Naive thymus-derived CD8-positive, alpha-beta T cell (primary cell): ENCODE results near the gene OFD1. TPM values are rescaled to one million over a fixed set of nuclear protein-coding genes. Genes with fewer than 3 reads are reported as not detected.

Experiments
- ATAC-seq, 2 donors: fragments of 150-1000 bp; cut with Tn5 transposase in 1 of 2; sonication (Bioruptor Pico), chemical (Tn5 transposase) in 1 of 2; 1 replicate in 1 of 2; 2 replicates in 1 of 2; pipeline ENCODE4 v1.10.0; 2021; ENCODE audit warnings: mild to moderate bottlenecking in 2 of 2, moderate library complexity in 2 of 2
- POLR2A ChIA-PET: fragments of 350-600 bp; sonication (Branson Sonifier 250); formaldehyde crosslinking; loops from one replicate; lab custom pipeline; 2021; ENCODE audit warnings: antibody characterized with exemption; lab: Charles Lee
- DNase-seq, 10 donors: peaks; one replicate each; pipeline versions ENCODE4 v3.0.0 to v3.0.0-alpha.2; 2020 to 2022
- H3K27ac Mint-ChIP-seq, 10 donors: one replicate each; pipeline ENCODE4 v1.8.0; 2020 to 2022; ENCODE audit warnings: mild to moderate bottlenecking in 10 of 10, mixed read lengths in 10 of 10, moderate library complexity in 4 of 10, inconsistent platforms in 1 of 10
- H3K27me3 Mint-ChIP-seq, 5 donors: one replicate each; pipeline ENCODE4 v1.8.0; 2021 to 2022; ENCODE audit warnings: mixed read lengths in 5 of 5
- H3K36me3 Mint-ChIP-seq, 3 donors: one replicate each; pipeline ENCODE4 v1.8.0; 2020 to 2022; ENCODE audit warnings: mixed read lengths in 3 of 3, mild to moderate bottlenecking in 2 of 3, inconsistent platforms in 1 of 3
- H3K4me1 Mint-ChIP-seq, 4 donors: one replicate each; pipeline ENCODE4 v1.8.0; 2021 to 2022; ENCODE audit warnings: mixed read lengths in 4 of 4
- H3K4me3 Mint-ChIP-seq, 10 donors: one replicate each; pipeline ENCODE4 v1.8.0; 2020 to 2022; ENCODE audit warnings: mild to moderate bottlenecking in 10 of 10, mixed read lengths in 10 of 10, moderate library complexity in 6 of 10, inconsistent platforms in 1 of 10
- H3K9me3 Mint-ChIP-seq, 9 donors: one replicate each; pipeline ENCODE4 v1.8.0; 2020 to 2022; ENCODE audit warnings: mixed read lengths in 9 of 9, mild to moderate bottlenecking in 3 of 9, inconsistent platforms in 1 of 9, moderate library complexity in 1 of 9
- polyA plus RNA-seq, 3 donors: library from polyadenylated mRNA; unstranded; fragments of 300-500 nt; fragmentation: Illumina TruSeq; gene quantifications; one replicate each; pipeline ENCODE4 v1.2.3, GENCODE V29; 2021
- total RNA-seq, 8 experiments: library from RNA in 2 of 8; stranded (reverse) in 2 of 8; gene quantifications; one replicate each; pipeline ENCODE4 v1.2.3 and lab custom pipeline; 2021 to 2026

Gene OFD1
- total and polyA plus RNA-seq, 5 experiments from 2014 or later, result 27.3 to 127 (median 37.6) TPM

DNA sequence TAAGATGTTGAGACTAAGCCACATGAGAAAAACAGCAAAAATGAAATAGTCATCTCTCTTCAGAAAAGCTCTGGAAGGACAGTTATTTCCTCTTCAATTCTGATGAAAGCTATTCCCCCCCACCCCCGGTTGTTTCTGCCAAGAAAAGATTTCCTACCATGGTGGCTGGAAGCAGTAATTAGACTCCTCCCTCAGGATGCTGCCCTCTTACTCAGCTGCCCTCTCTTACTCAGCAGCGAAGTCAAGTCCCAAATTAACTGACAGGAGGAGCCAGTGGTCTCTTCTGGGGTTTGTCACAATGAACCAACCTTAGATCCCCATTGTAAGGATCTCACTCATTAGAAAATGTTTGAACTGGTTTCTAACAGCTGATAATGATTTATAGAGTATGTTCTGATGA lies 44.4 kb downstream of the OFD1 start:
- H3K4me1 Mint-ChIP-seq, result no peaks in the 10 kb centered on the region
- H3K27ac Mint-ChIP-seq, result peak overlapping the region in 4 of 10 donors; percentile 6 to 57 (median 42)
- H3K4me3 Mint-ChIP-seq, result no peak overlapping the region
- no peaks in the 10 kb centered on the region for H3K27me3 Mint-ChIP-seq
- POLR2A ChIA-PET, result no interaction called here
- ATAC-seq (no peak), DNase-seq (no peak)
- H3K36me3 Mint-ChIP-seq, result peaks cover 0 to 18% (median 2%) of the 10 kb centered on the region in 3 donors
- no peaks in the 10 kb centered on the region for H3K9me3 Mint-ChIP-seq

- Mint-ChIP-seq H3K4me3 (no peak overlapping the region), H3K36me3 (peaks cover 0 to 3% (median 0%) of the 10 kb centered on the region in 3 donors), H3K9me3 (no peaks in the 10 kb centered on the region), H3K27me3 (no peaks in the 10 kb centered on the region), H3K27ac (peak overlapping the region in 6 of 10 donors; percentile 8 to 81 (median 44)), H3K4me1 (no peaks in the 10 kb centered on the region)
- DNase-seq, result no peak
- POLR2A ChIA-PET, result no interaction called here
- ATAC-seq, result no peak
Observed at GRCh38 chrX:13780868-13781427, 46.4 kb downstream of the OFD1 start.

- Mint-ChIP-seq H3K27me3 (no peaks in the 10 kb centered on the region), H3K4me3 (no peak overlapping the region), H3K36me3 (no peaks in the 10 kb centered on the region), H3K4me1 (no peaks in the 10 kb centered on the region), H3K9me3 (no peaks in the 10 kb centered on the region), H3K27ac (no peak overlapping the region)
- POLR2A ChIA-PET, result no interaction called here
- no peak for ATAC-seq
- no peak for DNase-seq
Observed at GRCh38 chrX:13786048-13786447, 51.5 kb downstream of the OFD1 start.

- Mint-ChIP-seq H3K4me3 (no peak overlapping the region), H3K9me3 (no peaks in the 10 kb centered on the region), H3K36me3 (no peaks in the 10 kb centered on the region), H3K27me3 (peaks cover 0 to 2% (median 0%) of the 10 kb centered on the region in 5 donors), H3K4me1 (no peaks in the 10 kb centered on the region), H3K27ac (no peak overlapping the region)
- ATAC-seq (no peak), DNase-seq (no peak)
- POLR2A ChIA-PET, result no interaction called here
Observed at GRCh38 chrX:13790206-13791131, 55.9 kb downstream of the OFD1 start.

DNA sequence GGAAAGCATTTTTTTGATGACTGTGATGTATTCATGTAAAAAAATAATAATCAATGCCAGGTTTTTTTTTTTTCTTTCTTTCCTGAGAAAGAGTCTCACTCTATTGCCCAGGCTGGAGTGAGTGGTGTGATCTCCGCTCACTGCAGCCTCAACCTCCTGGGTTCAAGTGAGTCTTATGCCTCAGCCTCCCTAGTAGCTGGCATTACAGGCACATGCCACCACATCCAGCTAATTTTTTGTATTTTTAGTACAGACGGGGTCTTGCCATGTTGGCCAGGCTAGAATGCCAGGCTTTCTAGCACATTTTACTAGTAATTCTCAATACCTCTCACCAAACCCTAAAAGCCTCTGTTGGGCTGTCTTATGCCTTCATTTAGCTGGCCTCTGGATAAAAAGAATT lies 56.6 kb downstream of the OFD1 start:
- H3K4me3 Mint-ChIP-seq, result no peak overlapping the region
- H3K9me3 Mint-ChIP-seq, result no peaks in the 10 kb centered on the region
- H3K27me3 Mint-ChIP-seq, result peaks cover 0 to 2% (median 0%) of the 10 kb centered on the region in 5 donors
- no peak overlapping the region for H3K27ac Mint-ChIP-seq
- H3K36me3 Mint-ChIP-seq, result no peaks in the 10 kb centered on the region
- no peaks in the 10 kb centered on the region for H3K4me1 Mint-ChIP-seq
- POLR2A ChIA-PET, result no interaction called here
- ATAC-seq (no peak), DNase-seq (no peak)

- peaks cover 0 to 2% (median 0%) of the 10 kb centered on the region in 5 donors for H3K27me3 Mint-ChIP-seq
- no peak overlapping the region for H3K4me3 Mint-ChIP-seq
- no peak overlapping the region for H3K27ac Mint-ChIP-seq
- POLR2A ChIA-PET, result no interaction called here
- DNase-seq (no peak), ATAC-seq (no peak)
- H3K4me1 Mint-ChIP-seq, result no peaks in the 10 kb centered on the region
- H3K36me3 Mint-ChIP-seq, result no peaks in the 10 kb centered on the region
- H3K9me3 Mint-ChIP-seq, result no peaks in the 10 kb centered on the region
Observed at GRCh38 chrX:13791559-13791958, 57.0 kb downstream of the OFD1 start.

- Mint-ChIP-seq H3K27ac (no peak overlapping the region), H3K27me3 (peaks cover 0 to 4% (median 1%) of the 10 kb centered on the region in 5 donors), H3K36me3 (peaks cover 0 to 7% (median 0%) of the 10 kb centered on the region in 3 donors), H3K4me3 (no peak overlapping the region), H3K4me1 (no peaks in the 10 kb centered on the region), H3K9me3 (peaks cover 0 to 6% (median 0%) of the 10 kb centered on the region in 9 donors)
- DNase-seq, result no peak
- ATAC-seq, result no peak
- POLR2A ChIA-PET, result no interaction called here
Observed at GRCh38 chrX:13793897-13794296, 59.3 kb downstream of the OFD1 start.

DNA sequence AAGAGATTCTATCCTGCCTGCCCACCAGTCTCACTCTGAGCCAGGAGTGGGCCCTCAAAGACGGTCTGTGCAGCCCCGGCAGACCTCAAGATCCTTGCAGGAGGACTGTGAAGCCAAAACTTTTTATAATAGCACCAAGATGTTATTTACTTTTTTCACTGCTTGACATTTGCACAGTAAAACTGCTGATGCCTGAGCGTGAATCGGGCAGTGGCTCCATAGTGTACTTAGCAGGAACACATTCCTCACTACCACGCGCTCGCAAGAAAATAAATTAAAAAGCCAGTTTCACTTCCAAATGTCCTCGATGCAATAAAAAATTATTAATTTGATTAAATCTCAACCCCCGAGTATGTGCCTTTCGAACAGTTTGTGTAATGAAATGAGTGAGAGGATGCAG lies 59.9 kb downstream of the OFD1 start:
- no peak overlapping the region for H3K4me3 Mint-ChIP-seq
- peaks cover 0 to 7% (median 0%) of the 10 kb centered on the region in 3 donors for H3K36me3 Mint-ChIP-seq
- peaks cover 0 to 4% (median 1%) of the 10 kb centered on the region in 5 donors for H3K27me3 Mint-ChIP-seq
- POLR2A ChIA-PET, result no interaction called here
- no peak overlapping the region for H3K27ac Mint-ChIP-seq
- H3K4me1 Mint-ChIP-seq, result no peaks in the 10 kb centered on the region
- ATAC-seq (no peak), DNase-seq (no peak)
- peaks cover 0 to 6% (median 0%) of the 10 kb centered on the region in 9 donors for H3K9me3 Mint-ChIP-seq

DNA sequence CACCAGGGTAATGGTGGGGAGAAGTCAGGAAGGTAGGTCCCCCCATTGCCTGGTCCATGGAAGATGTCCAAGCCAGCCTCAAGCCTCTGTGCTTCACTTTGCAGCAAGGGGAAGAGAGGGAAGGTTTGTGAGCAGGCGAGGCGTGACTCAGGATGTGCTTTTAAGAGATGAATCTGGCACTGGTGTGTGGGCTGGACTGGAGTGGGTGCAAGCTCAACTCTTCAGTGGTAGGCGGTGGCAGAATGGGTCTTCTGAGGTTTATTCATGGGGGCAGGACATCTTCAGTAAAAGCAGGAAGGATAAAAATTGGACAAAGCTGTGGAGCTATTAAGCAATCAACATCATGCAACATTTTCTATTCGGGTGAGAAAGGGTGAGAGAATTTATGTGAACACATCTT lies 63.0 kb downstream of the OFD1 start:
- DNase-seq (no peak), ATAC-seq (no peak)
- peaks cover 0 to 13% (median 0%) of the 10 kb centered on the region in 3 donors for H3K36me3 Mint-ChIP-seq
- peaks cover 0 to 4% (median 1%) of the 10 kb centered on the region in 5 donors for H3K27me3 Mint-ChIP-seq
- H3K27ac Mint-ChIP-seq, result no peak overlapping the region
- POLR2A ChIA-PET, result no interaction called here
- H3K4me1 Mint-ChIP-seq, result no peaks in the 10 kb centered on the region
- peaks cover 0 to 6% (median 0%) of the 10 kb centered on the region in 9 donors for H3K9me3 Mint-ChIP-seq
- H3K4me3 Mint-ChIP-seq, result no peak overlapping the region

GRCh38 chrX:13798184-13798583 lies 63.6 kb downstream of the OFD1 start:
- peaks cover 0 to 13% (median 0%) of the 10 kb centered on the region in 3 donors for H3K36me3 Mint-ChIP-seq
- DNase-seq (no peak), ATAC-seq (no peak)
- no peak overlapping the region for H3K4me3 Mint-ChIP-seq
- POLR2A ChIA-PET, result no interaction called here
- H3K9me3 Mint-ChIP-seq, result peaks cover 0 to 6% (median 0%) of the 10 kb centered on the region in 9 donors
- no peaks in the 10 kb centered on the region for H3K4me1 Mint-ChIP-seq
- H3K27me3 Mint-ChIP-seq, result peaks cover 0 to 4% (median 1%) of the 10 kb centered on the region in 5 donors
- no peak overlapping the region for H3K27ac Mint-ChIP-seq

GRCh38 chrX:13803116-13803515 lies 68.6 kb downstream of the OFD1 start:
- DNase-seq (no peak), ATAC-seq (no peak)
- no peak overlapping the region for H3K27ac Mint-ChIP-seq
- H3K9me3 Mint-ChIP-seq, result peaks cover 0 to 3% (median 0%) of the 10 kb centered on the region in 9 donors
- H3K36me3 Mint-ChIP-seq, result peaks cover 0 to 7% (median 0%) of the 10 kb centered on the region in 3 donors
- H3K27me3 Mint-ChIP-seq, result peaks cover 0 to 10% (median 3%) of the 10 kb centered on the region in 5 donors
- no peaks in the 10 kb centered on the region for H3K4me1 Mint-ChIP-seq
- H3K4me3 Mint-ChIP-seq, result no peak overlapping the region
- POLR2A ChIA-PET, result no interaction called here

DNA sequence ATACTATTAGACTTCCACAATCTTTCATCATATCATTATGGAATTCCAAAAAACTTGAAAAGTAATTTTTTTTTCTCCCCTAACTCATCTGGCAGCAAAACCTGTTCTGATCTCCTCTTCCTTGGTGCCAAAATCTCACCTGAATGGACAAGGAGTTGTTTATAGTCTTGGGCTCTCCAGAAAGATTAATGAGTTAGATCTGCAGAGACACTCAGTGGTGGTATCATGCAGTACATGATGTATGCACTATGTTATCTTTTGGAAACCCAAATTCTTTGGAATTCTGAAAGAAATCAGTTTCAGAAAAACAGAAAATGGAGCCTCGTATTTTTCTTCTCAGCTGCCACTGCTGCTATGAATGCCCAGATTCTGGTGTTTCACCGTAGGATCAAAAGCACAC lies 70.7 kb downstream of the OFD1 start:
- Mint-ChIP-seq H3K4me3 (no peak overlapping the region), H3K27me3 (peaks cover 0 to 10% (median 3%) of the 10 kb centered on the region in 5 donors), H3K27ac (no peak overlapping the region), H3K4me1 (no peaks in the 10 kb centered on the region), H3K36me3 (peaks cover 0 to under 1% (median 0%) of the 10 kb centered on the region in 3 donors), H3K9me3 (peaks cover 0 to 2% (median 0%) of the 10 kb centered on the region in 9 donors)
- POLR2A ChIA-PET, result no interaction called here
- ATAC-seq (no peak), DNase-seq (no peak)

DNA sequence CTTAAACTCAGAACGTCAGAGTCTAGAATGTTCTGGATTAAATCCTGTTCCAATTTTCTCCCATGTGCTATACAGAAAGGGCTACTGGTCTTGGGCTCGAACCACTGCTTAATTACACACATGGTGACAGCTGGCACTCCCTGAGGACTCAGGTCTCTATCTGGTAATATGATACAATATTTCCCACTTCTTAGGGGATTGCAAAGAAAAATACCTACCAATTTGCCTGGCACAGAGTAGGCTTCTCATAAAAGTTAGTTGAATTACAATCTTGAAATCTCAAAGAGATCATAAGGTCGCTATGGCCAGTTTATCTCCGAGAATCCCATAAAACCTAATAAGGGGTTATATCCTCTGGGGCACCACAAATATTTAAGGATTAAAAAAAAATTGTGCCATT lies 73.7 kb downstream of the OFD1 start:
- Mint-ChIP-seq H3K4me1 (no peaks in the 10 kb centered on the region), H3K9me3 (no peaks in the 10 kb centered on the region), H3K4me3 (no peak overlapping the region), H3K36me3 (no peaks in the 10 kb centered on the region), H3K27ac (no peak overlapping the region), H3K27me3 (peaks cover 0 to 10% (median 4%) of the 10 kb centered on the region in 5 donors)
- ATAC-seq, result no peak
- DNase-seq, result no peak
- POLR2A ChIA-PET, result no interaction called here
